ENCODE data around the gene SLC35B2. TPM values are rescaled to one million over a fixed set of nuclear protein-coding genes. Genes with fewer than 3 reads are reported as not detected.
A peak's percentile ranks its signal among the peaks of the same experiment; 100 is the strongest.

The SLC35B2 gene
- total RNA-seq, 1 donor from 2014 or later = 52.9 TPM

- DNase-seq (ENCODE audit: low read depth) (no peak), FAIRE-seq (no peak)
- Histone ChIP-seq H3K27me3 (ENCODE audit: control insufficient read depth, insufficient read depth, low read length) (no peaks in the 10 kb centered on the region), H3K36me3 (ENCODE audit: control insufficient read depth, insufficient read depth, low read length) (no peaks in the 10 kb centered on the region), H3K4me3 (ENCODE audit: low read depth, low read length) (peak within 1 kb of the TSS; percentile 52)
- TF ChIP-seq, protein P1, sequence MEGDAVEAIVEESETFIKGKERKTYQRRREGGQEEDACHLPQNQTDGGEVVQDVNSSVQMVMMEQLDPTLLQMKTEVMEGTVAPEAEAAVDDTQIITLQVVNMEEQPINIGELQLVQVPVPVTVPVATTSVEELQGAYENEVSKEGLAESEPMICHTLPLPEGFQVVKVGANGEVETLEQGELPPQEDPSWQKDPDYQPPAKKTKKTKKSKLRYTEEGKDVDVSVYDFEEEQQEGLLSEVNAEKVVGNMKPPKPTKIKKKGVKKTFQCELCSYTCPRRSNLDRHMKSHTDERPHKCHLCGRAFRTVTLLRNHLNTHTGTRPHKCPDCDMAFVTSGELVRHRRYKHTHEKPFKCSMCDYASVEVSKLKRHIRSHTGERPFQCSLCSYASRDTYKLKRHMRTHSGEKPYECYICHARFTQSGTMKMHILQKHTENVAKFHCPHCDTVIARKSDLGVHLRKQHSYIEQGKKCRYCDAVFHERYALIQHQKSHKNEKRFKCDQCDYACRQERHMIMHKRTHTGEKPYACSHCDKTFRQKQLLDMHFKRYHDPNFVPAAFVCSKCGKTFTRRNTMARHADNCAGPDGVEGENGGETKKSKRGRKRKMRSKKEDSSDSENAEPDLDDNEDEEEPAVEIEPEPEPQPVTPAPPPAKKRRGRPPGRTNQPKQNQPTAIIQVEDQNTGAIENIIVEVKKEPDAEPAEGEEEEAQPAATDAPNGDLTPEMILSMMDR (IDR thresholded peaks at IDR 0.05; ENCODE audit: insufficient read depth, low read length, severe bottlenecking) = no peak
Measured at GRCh38 chr6:44223319-44224028, 33.9 kb downstream of the SLC35B2 start, which contains the start of gene SLC29A1. Gene SLC29A1 (plus strand): TSS chr6:44223595. CDS start chr6:44227314, 3,719 bp downstream.

GRCh38 chr6:44222486-44223318, 34.6 kb downstream of the SLC35B2 start:
- TF ChIP-seq, protein P1 (IDR thresholded peaks at IDR 0.05; ENCODE audit: insufficient read depth, low read length, severe bottlenecking) = no peak
- peak overlapping the region; percentile 52 for H3K4me3 ChIP-seq (ENCODE audit: low read depth, low read length)

GRCh38 chr6:44221961-44222335, 35.4 kb downstream of the SLC35B2 start:
- Histone ChIP-seq H3K36me3 (ENCODE audit: control insufficient read depth, insufficient read depth, low read length) (no peaks in the 10 kb centered on the region), H3K27me3 (ENCODE audit: control insufficient read depth, insufficient read depth, low read length) (no peaks in the 10 kb centered on the region), H3K4me3 (ENCODE audit: low read depth, low read length) (no peak overlapping the region)
- TF ChIP-seq, protein P1 (IDR thresholded peaks at IDR 0.05; ENCODE audit: insufficient read depth, low read length, severe bottlenecking) = no peak
- FAIRE-seq = no peak
- no peak for DNase-seq (ENCODE audit: low read depth)

More at GRCh38 chr6:44222486-44223318, 34.6 kb downstream of the SLC35B2 start:
- no peak for FAIRE-seq
- Histone ChIP-seq H3K27me3 (ENCODE audit: control insufficient read depth, insufficient read depth, low read length) (no peaks in the 10 kb centered on the region), H3K36me3 (ENCODE audit: control insufficient read depth, insufficient read depth, low read length) (no peaks in the 10 kb centered on the region)
- no peak for DNase-seq (ENCODE audit: low read depth)

DNA sequence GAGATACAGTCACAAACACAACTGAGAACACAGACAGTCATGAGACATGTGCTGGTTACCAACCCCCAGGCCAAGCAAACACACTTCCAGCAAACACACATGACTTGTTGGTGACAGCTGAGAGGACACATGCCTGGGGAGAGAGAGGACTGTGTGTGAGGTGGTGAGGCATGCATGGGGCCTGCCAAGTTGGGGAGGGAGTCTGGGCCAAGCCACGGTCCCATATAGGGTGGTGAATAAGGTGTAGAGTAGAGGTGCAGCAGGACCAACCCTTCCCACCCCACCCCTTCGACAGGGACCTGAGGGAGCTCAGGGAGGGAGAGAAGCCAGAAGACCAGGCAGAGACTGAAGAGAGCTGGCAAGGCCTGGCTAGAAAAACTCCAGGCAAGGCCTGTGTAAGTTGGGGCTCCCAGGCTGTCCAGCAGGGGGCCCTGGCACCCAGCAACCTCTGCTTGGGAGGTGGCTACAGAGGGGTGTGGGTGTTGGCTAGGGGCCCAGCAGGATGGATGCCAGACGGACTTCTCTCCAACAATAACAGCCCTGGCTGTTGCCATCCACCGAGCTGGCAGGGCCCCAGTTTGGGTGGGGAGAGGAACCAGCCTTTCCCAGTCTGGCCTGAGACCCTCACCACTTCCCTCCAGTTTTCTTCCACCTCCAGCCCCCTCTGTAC, 35.9 kb downstream of the SLC35B2 start:
- H3K27me3 ChIP-seq (ENCODE audit: control insufficient read depth, insufficient read depth, low read length) = no peaks in the 10 kb centered on the region
- TF ChIP-seq, protein P1 (IDR thresholded peaks at IDR 0.05; ENCODE audit: insufficient read depth, low read length, severe bottlenecking) = peak; percentile 98
- DNase-seq (ENCODE audit: low read depth) = peak; percentile 79
- H3K36me3 ChIP-seq (ENCODE audit: control insufficient read depth, insufficient read depth, low read length) = no peaks in the 10 kb centered on the region
- no peak for FAIRE-seq
- no peak overlapping the region for H3K4me3 ChIP-seq (ENCODE audit: low read depth, low read length)

DNA sequence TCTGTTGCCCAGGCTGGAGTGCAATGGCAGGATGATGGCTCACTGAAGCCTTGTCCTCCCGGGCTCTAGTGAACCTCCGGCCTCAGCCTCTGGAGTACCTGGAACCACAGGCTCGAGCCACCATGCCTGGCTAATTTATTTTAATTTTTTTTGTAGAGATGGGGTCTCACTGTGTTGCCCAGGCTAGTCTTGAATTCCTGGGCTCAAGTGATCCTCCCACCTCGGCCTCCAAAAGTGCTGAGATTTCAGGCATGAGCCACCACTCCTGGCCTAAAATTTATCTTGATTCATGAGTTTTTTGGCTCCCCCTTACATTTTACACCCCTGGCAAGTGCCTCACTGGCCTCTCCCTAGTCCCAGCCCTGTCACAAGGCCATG, 36.4 kb downstream of the SLC35B2 start:
- DNase-seq (ENCODE audit: low read depth) (no peak), FAIRE-seq (no peak)
- Histone ChIP-seq H3K27me3 (ENCODE audit: control insufficient read depth, insufficient read depth, low read length) (no peaks in the 10 kb centered on the region), H3K36me3 (ENCODE audit: control insufficient read depth, insufficient read depth, low read length) (no peaks in the 10 kb centered on the region), H3K4me3 (ENCODE audit: low read depth, low read length) (no peak overlapping the region)
- TF ChIP-seq, protein P1 (IDR thresholded peaks at IDR 0.05; ENCODE audit: insufficient read depth, low read length, severe bottlenecking) = no peak

All from bronchial epithelial cell (primary cell).